GM04503 (cell line): ENCODE results near the gene MBD4.

ENCODE experiments used
- DNase-seq: peaks from one replicate; pipeline ENCODE4 v3.0.0-alpha.2; 2012; ENCODE audit warnings: low read depth

MBD4 gene

DNA sequence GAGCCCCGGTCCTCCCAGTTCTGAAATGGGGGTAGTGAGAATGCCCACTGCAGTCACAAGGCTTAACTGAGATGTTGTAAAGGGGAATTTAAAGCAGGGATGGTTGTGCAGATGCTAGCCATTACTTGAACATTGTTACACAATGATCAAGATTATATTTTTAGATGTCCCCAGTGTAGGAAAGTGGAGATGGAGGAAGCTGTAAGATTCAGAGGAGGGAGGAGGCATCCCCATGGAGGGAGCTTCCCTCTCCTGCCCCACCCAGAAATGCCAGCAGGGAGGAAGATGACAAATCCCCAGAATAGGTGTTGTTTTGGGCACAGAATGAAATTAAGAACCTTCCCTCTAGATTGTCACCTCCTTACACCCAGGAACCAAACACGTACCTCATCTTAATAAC, 57.4 kb downstream of the MBD4 start:
- DNase-seq = no peak
